HepG2 (cell line): Measurements from ENCODE around the gene TAL2. TPM values are rescaled to one million over a fixed set of nuclear protein-coding genes. Genes with fewer than 3 reads are reported as not detected.

Experiments used
- ATAC-seq: fragments of 200-7000 bp; cut with Tn5 transposase; 3 replicates; pipeline ENCODE4 v1.9.1; 2020; ENCODE audit warnings: mild to moderate bottlenecking, moderate library complexity
- BruUV-seq: library from RNA; stranded (reverse); fragments of 400-500 nt; replicated peaks from 2 replicates; lab custom pipeline; 2021; lab: Mats Ljungman, UMichigan
- CTCF ChIA-PET: fragments of 300-600 bp; formaldehyde crosslinking; extraction: SDS; loops from one replicate; lab custom pipeline; 2021; ENCODE audit warnings: low total read pairs, inconsistent platforms, low intra/inter-chr PET ratio; lab: Yijun Ruan, JAX
- POLR2A ChIA-PET: fragments of 350-600 bp; sonication (Branson Sonifier 250); formaldehyde crosslinking; loops from one replicate; lab custom pipeline; 2020; ENCODE audit warnings: antibody characterized with exemption, inconsistent platforms; lab: Yijun Ruan, JAX
- DNase-seq: peaks from one replicate; pipeline ENCODE4 v3.0.0-alpha.2; 2015; ENCODE audit warnings: low spot score
- FAIRE-seq: peaks from 3 replicates; lab custom pipeline; 2011; peaks lifted over from hg19 to GRCh38; lab: Jason Lieb, UNC
- H2AFZ ChIP-seq: one replicate; pipeline ENCODE4 v1.6.1; 2011; ENCODE audit warnings: low read length, inconsistent platforms
- H3K27ac ChIP-seq: fragments of 300-600 bp; 3 replicates; pipeline ENCODE4 v1.8.0; 2011; ENCODE audit warnings: mixed run types, mild to moderate bottlenecking, mixed read lengths, low read length, inconsistent platforms; ENCODE audit not compliant: insufficient read depth; ENCODE audit errors: extremely low read length
- H3K27me3 ChIP-seq, 2 experiments: fragments of 200-600 bp in 1 of 2; 2 replicates in 1 of 2; 3 replicates in 1 of 2; pipeline versions ENCODE4 v1.6.0 to v1.8.0; 2011; ENCODE audit warnings: low read length in 2 of 2, mild to moderate bottlenecking in 2 of 2, moderate library complexity in 2 of 2, inconsistent platforms in 1 of 2; ENCODE audit not compliant: insufficient read depth in 2 of 2, control insufficient read depth in 1 of 2
- H3K36me3 ChIP-seq, 2 experiments: fragments of 200-600 bp in 1 of 2; replicated peaks in 1 of 2; 2 replicates in 1 of 2; 3 replicates in 1 of 2; pipeline versions ENCODE4 v1.5.1 to v1.8.0; 2011; ENCODE audit warnings: low read length in 2 of 2, inconsistent platforms in 1 of 2; ENCODE audit not compliant: insufficient read depth in 2 of 2, control insufficient read depth in 1 of 2
- H3K4me1 ChIP-seq: 2 replicates; pipeline ENCODE4 v1.5.1; 2012; ENCODE audit warnings: low read length, inconsistent platforms; ENCODE audit not compliant: insufficient read depth
- H3K4me2 ChIP-seq: 2 replicates; pipeline ENCODE4 v1.6.0; 2011; ENCODE audit warnings: low read depth, low read length, inconsistent platforms
- H3K4me3 ChIP-seq, 3 experiments: fragments of 200-600 bp in 1 of 3; sonication (generic), shearing (Covaris generic) in 1 of 3; replicated peaks in 1 of 3; 2 replicates each; pipeline ENCODE4 v1.5.1; 2011 to 2016; ENCODE audit warnings: low read length in 3 of 3, inconsistent platforms in 2 of 3, low read depth in 2 of 3, mild to moderate bottlenecking in 2 of 3, control low read depth in 1 of 3, mixed read lengths in 1 of 3; ENCODE audit not compliant: insufficient read depth in 1 of 3
- H3K79me2 ChIP-seq: one replicate; pipeline ENCODE4 v1.6.1; 2011; ENCODE audit warnings: low read length, inconsistent platforms; ENCODE audit not compliant: insufficient read depth
- H3K9ac ChIP-seq: 2 replicates; pipeline ENCODE4 v1.6.0; 2011; ENCODE audit warnings: mild to moderate bottlenecking, low read depth, low read length, inconsistent platforms; ENCODE audit not compliant: insufficient read depth
- H3K9me3 ChIP-seq: 2 replicates; pipeline ENCODE4 v1.5.1; 2012; ENCODE audit warnings: mild to moderate bottlenecking, low read length
- H4K20me1 ChIP-seq: 2 replicates; pipeline ENCODE4 v1.6.0; 2011; ENCODE audit warnings: inconsistent platforms, mild to moderate bottlenecking, low read length, moderate library complexity; ENCODE audit not compliant: insufficient read depth
- CBX1 ChIP-seq: IDR thresholded peaks from one replicate; pipeline ENCODE4 v1.6.1; 2016; ENCODE audit warnings: antibody characterized with exemption, low read depth
- EEA1 ChIP-seq: sonication (generic); formaldehyde crosslinking; IDR thresholded peaks from 2 replicates; pipeline ENCODE4 v1.5.1; 2020; ENCODE audit warnings: mild to moderate bottlenecking, missing genetic modification reagents, borderline replicate concordance
- GTF2F1 ChIP-seq: fragments of 150-350 bp; IDR thresholded peaks from 2 replicates; pipeline ENCODE4 v1.6.1; 2014; ENCODE audit warnings: low read length
- HMG20B ChIP-seq: conservative IDR thresholded peaks from 2 replicates; pipeline ENCODE4 v1.6.1; 2016; ENCODE audit warnings: missing genetic modification reagents, missing compliant biosample characterization
- PRDM4 ChIP-seq: sonication (generic); formaldehyde crosslinking; IDR thresholded peaks from 2 replicates; pipeline ENCODE4 v1.9.0; 2021; ENCODE audit warnings: missing genetic modification reagents, borderline replicate concordance
- SMARCC2 ChIP-seq: fragments of 450-650 bp; IDR thresholded peaks from 2 replicates; pipeline ENCODE4 v1.6.1; 2017; ENCODE audit warnings: antibody characterized with exemption, mild to moderate bottlenecking
- SOX5 ChIP-seq: IDR thresholded peaks from 2 replicates; pipeline ENCODE4 v1.6.1; 2016; ENCODE audit warnings: borderline replicate concordance
- SP140L ChIP-seq: sonication (generic); formaldehyde crosslinking; IDR thresholded peaks from 2 replicates; pipeline ENCODE4 v1.4.0; 2020; ENCODE audit warnings: missing genetic modification reagents, borderline replicate concordance
- SSRP1 ChIP-seq: IDR thresholded peaks from 2 replicates; pipeline ENCODE4 v1.6.1; 2016; ENCODE audit warnings: control low read depth
- SUZ12 ChIP-seq: fragments of 150-350 bp; IDR thresholded peaks from 2 replicates; pipeline ENCODE4 v1.6.1; 2014; ENCODE audit warnings: low read depth, low read length
- ZGPAT ChIP-seq: IDR thresholded peaks from 2 replicates; pipeline ENCODE4 v1.6.1; 2016; ENCODE audit warnings: mild to moderate bottlenecking
- ZNF615 ChIP-seq: sonication (generic); formaldehyde crosslinking; IDR thresholded peaks from 2 replicates; pipeline ENCODE4 v1.5.0; 2020; ENCODE audit warnings: mild to moderate bottlenecking, missing genetic modification reagents, borderline replicate concordance
- ZNF709 ChIP-seq: sonication (generic); formaldehyde crosslinking; IDR thresholded peaks from 2 replicates; pipeline ENCODE4 v1.5.0; 2020; ENCODE audit warnings: mild to moderate bottlenecking, missing genetic modification reagents
- ZNF788 ChIP-seq: sonication (generic); formaldehyde crosslinking; IDR thresholded peaks from 2 replicates; pipeline ENCODE4 v1.5.0; 2020; ENCODE audit warnings: mild to moderate bottlenecking, missing genetic modification reagents, borderline replicate concordance
- WGBS: methylation state at CpG from one replicate; pipeline ENCODE4 v1.1.6; 2017; ENCODE audit warnings: low lambda C conversion rate; 5-methylcytosine and 5-hydroxymethylcytosine counted together
- in situ Hi-C: cut with HindIII; loops from 2 replicates; pipeline ENCODE4 v1.10.0; 2017; ENCODE audit warnings: low pct_unique_long_range_greater_than_20kb; ENCODE audit not compliant: extremely low pct_ligation_motif_present
- intact Hi-C: fragments of 100-400 bp; cut with micrococcal nuclease; formaldehyde crosslinking; loops from one replicate; pipeline ENCODE4 v1.10.0; 2022; ENCODE audit not compliant: unreplicated experiment
- polyA plus RNA-seq, 8 experiments: library from polyadenylated mRNA; depleted of rRNA in 3 of 8; stranded (reverse) in 7 of 8; unstranded in 1 of 8; fragments of >200 nt; fragmentation: Illumina TruSeq in 4 of 8; extraction: Trizol in 4 of 8; gene quantifications; 2 replicates each; pipeline versions ENCODE4 v1.2.1 to v1.2.3, GENCODE V29; 2011 to 2016; ENCODE audit warnings: low read depth in 4 of 8, missing spikeins in 1 of 8, mixed read lengths in 1 of 8; ENCODE audit not compliant: insufficient read depth in 1 of 8
- total RNA-seq, 5 experiments: library from RNA; depleted of rRNA; stranded (reverse); fragments of >200 nt; fragmentation: Illumina TruSeq; extraction: Trizol; gene quantifications; 2 replicates each; pipeline ENCODE4 v1.2.3, GENCODE V29; 2016; ENCODE audit warnings: low read depth in 1 of 5

The TAL2 gene
- total and polyA plus RNA-seq, 2 of the 13 experiments (the other 11 are each of a cell fraction or from before 2014, with no cell fraction given): 0.22 TPM; not detected in 1

- peaks cover 29% of the 10 kb centered on the region for H3K79me2 ChIP-seq
- no peaks in the 10 kb centered on the region for H3K9me3 ChIP-seq
- DNase-seq (no peak), FAIRE-seq (no peak), ATAC-seq (no peak)
- no peak overlapping the region for H2AFZ ChIP-seq
- TF ChIP-seq PRDM4 (CRISPR knock-in tag) (no peak), HMG20B (CRISPR knock-in tag) (no peak), ZNF788 (CRISPR knock-in tag) (no peak), SSRP1 (CRISPR knock-in tag) (no peak), SP140L (CRISPR knock-in tag) (no peak), CBX1 (no peak)
- no peak overlapping the region for H3K4me3 ChIP-seq
- H3K4me1 ChIP-seq: peaks cover 26% of the 10 kb centered on the region
- in situ Hi-C loops (no loop called here), intact Hi-C loops (no loop called here)
- H4K20me1 ChIP-seq: no peaks in the 10 kb centered on the region
- H3K4me2 ChIP-seq: no peak overlapping the region
- no peak overlapping the region for H3K9ac ChIP-seq
- no TSS peak for BruUV-seq
- H3K27ac ChIP-seq: no peak overlapping the region
- ChIA-PET POLR2A (no interaction called here), CTCF (no interaction called here)
- no peaks in the 10 kb centered on the region for H3K27me3 ChIP-seq
- WGBS: 58% methylated on average over 1 of the region's 1 CpG
- no peaks in the 10 kb centered on the region for H3K36me3 ChIP-seq
These were observed 38.4 kb downstream of the TAL2 start for GRCh38 chr9:105700668-105701067.

- Histone ChIP-seq H3K4me2 (no peak overlapping the region), H3K27me3 (no peaks in the 10 kb centered on the region), H3K36me3 (no peaks in the 10 kb centered on the region), H3K27ac (no peak overlapping the region), H3K79me2 (peaks cover 29% of the 10 kb centered on the region), H4K20me1 (no peaks in the 10 kb centered on the region), H3K9ac (no peak overlapping the region)
- DNase-seq: no peak
- ATAC-seq: no peak
- intact Hi-C loops: no loop called here
- no peak for TF ChIP-seq ZNF615 (CRISPR knock-in tag)
- no peak for TF ChIP-seq GTF2F1
- TF ChIP-seq EEA1 (CRISPR knock-in tag): no peak
- no peak for TF ChIP-seq SMARCC2
- no peak for TF ChIP-seq SUZ12
- TF ChIP-seq ZGPAT (CRISPR knock-in tag): no peak
- TF ChIP-seq ZNF709: no peak
- no peak for TF ChIP-seq HMG20B (CRISPR knock-in tag)
- TF ChIP-seq SOX5 (CRISPR knock-in tag): no peak
- TF ChIP-seq, all 625 proteins: peak for 0
- H3K4me3 ChIP-seq: no peak overlapping the region
- H3K4me1 ChIP-seq: peaks cover 21% of the 10 kb centered on the region
- CTCF ChIA-PET: no interaction called here
- FAIRE-seq: no peak
- in situ Hi-C loops: no loop called here
- POLR2A ChIA-PET: no interaction called here
- 95% methylated on average over 2 of the region's 2 CpGs for WGBS
- no peaks in the 10 kb centered on the region for H3K9me3 ChIP-seq
- no peak overlapping the region for H2AFZ ChIP-seq
- no TSS peak for BruUV-seq
These were observed 38.9 kb downstream of the TAL2 start for GRCh38 chr9:105701145-105701544.
